ENCODE results near the gene SH3RF3. TPM values are rescaled to one million over a fixed set of nuclear protein-coding genes. Genes with fewer than 3 reads are reported as not detected.

SH3RF3 gene
- total RNA-seq, 1 experiment from 2014 or later: 1.0 TPM

- peaks cover 7% of the 10 kb centered on the region for H3K4me1 Mint-ChIP-seq
Observed at GRCh38 chr2:109153005-109153784, 24.2 kb downstream of the SH3RF3 start.

More at GRCh38 chr2:109153005-109153784, 24.2 kb downstream of the SH3RF3 start:
- Mint-ChIP-seq H3K4me3 (no peak overlapping the region), H3K9me3 (peaks cover 7% of the 10 kb centered on the region; the same call in 1 of the 2 replicates), H3K27me3 (ENCODE audit: low read depth) (no peaks in the 10 kb centered on the region), H3K27ac (no peak overlapping the region), H3K36me3 (no peaks in the 10 kb centered on the region)
- TF ChIP-seq TEAD1 (CRISPR knock-in tag; IDR thresholded peaks at IDR 0.05): no peak
- TF ChIP-seq TCF7 (CRISPR knock-in tag; IDR thresholded peaks at IDR 0.05; ENCODE audit: low read depth): no peak
- no peak for TF ChIP-seq SOX15 (CRISPR knock-in tag; IDR thresholded peaks at IDR 0.05)
- no peak for TF ChIP-seq HMGXB4 (CRISPR knock-in tag; IDR thresholded peaks at IDR 0.05)
- TF ChIP-seq ATF2 (CRISPR knock-in tag; IDR thresholded peaks at IDR 0.05; ENCODE audit: borderline replicate concordance, low read depth): no peak
- TF ChIP-seq NFE2L1 (CRISPR knock-in tag; IDR thresholded peaks at IDR 0.05): no peak
- TF ChIP-seq JUN (CRISPR knock-in tag; IDR thresholded peaks at IDR 0.05): no peak
- no peak for TF ChIP-seq RORB (CRISPR knock-in tag; IDR thresholded peaks at IDR 0.05)
- TF ChIP-seq NR1H2 (CRISPR knock-in tag; IDR thresholded peaks at IDR 0.05): no peak
- no peak for TF ChIP-seq ESRRA (CRISPR knock-in tag; IDR thresholded peaks at IDR 0.05; ENCODE audit: borderline replicate concordance)
- TF ChIP-seq HMGA2 (CRISPR knock-in tag; IDR thresholded peaks at IDR 0.05): no peak
- TF ChIP-seq JAZF1 (CRISPR knock-in tag; IDR thresholded peaks at IDR 0.05): no peak
- no peak for TF ChIP-seq ZNF219 (CRISPR knock-in tag; IDR thresholded peaks at IDR 0.05; ENCODE audit: borderline replicate concordance)
- TF ChIP-seq ZNF425 (CRISPR knock-in tag; conservative IDR thresholded peaks at IDR 0.05): no peak
- no peak for TF ChIP-seq ATF6 (CRISPR knock-in tag; IDR thresholded peaks at IDR 0.05)
- TF ChIP-seq ZBTB43 (CRISPR knock-in tag; IDR thresholded peaks at IDR 0.05): no peak
- TF ChIP-seq MXD4 (CRISPR knock-in tag; IDR thresholded peaks at IDR 0.05; ENCODE audit: borderline replicate concordance): no peak
- ChIA-PET CTCF (no interaction called here), POLR2A (no interaction called here)
- no peak for DNase-seq (ENCODE audit: low spot score)
- no peak for ATAC-seq

Data from WTC11 (cell line).